ENCODE results near the gene TXNDC17.

- TF ChIP-seq CTCF (IDR thresholded peaks at IDR 0.05), result no peak
- TF ChIP-seq POLR2A (IDR thresholded peaks at IDR 0.05), result no peak
These were observed 30.6 kb downstream of the TXNDC17 start for GRCh38 chr17:6671431-6671830.
